ACC112 (cell line): ENCODE data around the gene ACADS.

Source experiments
- H2AFZ ChIP-seq: fragments of 200-600 bp; sonication (generic); one replicate; pipeline ENCODE4 v1.6.0; 2017; ENCODE audit warnings: antibody characterized with exemption, low read length; ENCODE audit not compliant: unreplicated experiment
- H3K27ac ChIP-seq: fragments of 200-600 bp; sonication (generic); 2 replicates; pipeline ENCODE4 v1.5.1; 2014; ENCODE audit warnings: low read depth, mild to moderate bottlenecking, antibody characterized with exemption, low read length, moderate library complexity
- H3K27me3 ChIP-seq: fragments of 200-600 bp; sonication (generic); 2 replicates; pipeline ENCODE4 v1.6.1; 2014; ENCODE audit warnings: mild to moderate bottlenecking, antibody characterized with exemption, low read length, moderate library complexity, mixed read lengths; ENCODE audit not compliant: insufficient read depth
- H3K36me3 ChIP-seq: fragments of 200-600 bp; sonication (generic); 2 replicates; pipeline ENCODE4 v1.6.1; 2016; ENCODE audit warnings: mild to moderate bottlenecking, antibody characterized with exemption, low read length, moderate library complexity, mixed read lengths; ENCODE audit not compliant: insufficient read depth
- H3K4me1 ChIP-seq: fragments of 200-600 bp; sonication (generic); one replicate; pipeline ENCODE4 v1.6.1; 2016; ENCODE audit warnings: low read length, mixed read lengths; ENCODE audit not compliant: insufficient read depth, unreplicated experiment, control insufficient read depth
- H3K4me3 ChIP-seq: fragments of 200-600 bp; sonication (generic); 2 replicates; pipeline ENCODE4 v1.5.1; 2014; ENCODE audit warnings: mild to moderate bottlenecking, low read depth, low read length
- H3K79me2 ChIP-seq: fragments of 200-600 bp; sonication (generic); one replicate; pipeline ENCODE4 v1.6.0; 2016; ENCODE audit warnings: low read length; ENCODE audit not compliant: control insufficient read depth, unreplicated experiment, insufficient read depth

Gene ACADS

DNA sequence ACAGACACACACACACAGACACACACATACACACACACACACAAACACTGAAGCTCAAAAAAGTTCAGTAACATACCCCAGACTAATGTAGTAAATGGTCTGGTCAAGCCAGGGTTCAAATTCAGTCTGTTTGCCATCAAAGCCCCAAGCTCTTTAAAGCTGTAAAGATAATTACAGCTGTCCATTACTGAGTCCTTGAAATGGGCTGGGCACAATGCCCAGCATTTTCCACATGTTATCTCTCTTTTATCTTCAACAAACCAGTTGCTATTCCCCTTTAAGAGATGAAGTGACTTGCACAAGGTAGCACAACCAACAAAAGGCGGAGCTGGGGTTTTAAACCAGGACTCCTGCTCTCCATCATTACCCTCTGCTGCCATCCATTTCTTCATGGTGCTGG is 23.0 kb upstream of the ACADS start:
- Histone ChIP-seq H3K36me3 (no peaks in the 10 kb centered on the region; the same call in none of the 2 replicates), H3K4me3 (no peak overlapping the region), H3K27ac (no peak overlapping the region), H3K79me2 (no peaks in the 10 kb centered on the region), H3K27me3 (no peaks in the 10 kb centered on the region), H3K4me1 (no peaks in the 10 kb centered on the region), H2AFZ (no peak overlapping the region)

DNA sequence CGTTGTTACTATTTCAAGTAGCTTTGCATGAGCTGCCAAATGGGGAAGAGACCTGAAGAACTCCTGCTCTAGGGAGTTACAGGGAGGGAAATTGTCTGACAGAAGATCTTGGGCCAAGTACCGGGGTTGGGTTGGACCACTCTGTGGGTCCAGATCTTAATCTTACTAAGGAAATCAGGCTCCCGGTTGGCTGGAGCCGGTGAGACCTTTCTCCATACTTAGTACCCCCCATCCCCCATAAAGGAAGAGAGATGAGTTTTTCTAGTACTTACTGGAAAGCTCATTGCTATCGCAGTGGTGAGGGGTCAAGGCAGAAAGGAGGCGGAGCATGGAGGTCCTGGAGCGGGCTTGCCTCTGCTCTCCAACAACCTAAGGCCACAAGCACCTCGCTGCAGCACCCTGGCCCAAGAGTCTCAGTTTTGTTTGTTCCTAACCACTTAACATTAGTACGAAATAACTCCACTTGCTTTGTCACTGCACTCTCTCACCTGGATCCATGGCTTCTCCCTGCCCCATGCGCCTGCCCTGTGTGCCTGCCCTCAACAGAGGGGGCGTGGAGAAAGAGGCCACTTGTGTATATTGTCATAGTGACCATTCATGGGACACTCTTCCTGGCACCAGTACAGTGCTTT is 22.2 kb upstream of the ACADS start:
- no peak overlapping the region for H2AFZ ChIP-seq
- H3K4me1 ChIP-seq = no peaks in the 10 kb centered on the region
- H3K79me2 ChIP-seq = no peaks in the 10 kb centered on the region
- H3K27me3 ChIP-seq = no peaks in the 10 kb centered on the region
- H3K36me3 ChIP-seq = no peaks in the 10 kb centered on the region; the same call in none of the 2 replicates
- no peak overlapping the region for H3K4me3 ChIP-seq
- H3K27ac ChIP-seq = no peak overlapping the region

- Histone ChIP-seq H3K79me2 (peaks cover 4% of the 10 kb centered on the region), H3K36me3 (no peaks in the 10 kb centered on the region; the same call in 1 of the 2 replicates), H3K4me3 (no peak overlapping the region), H3K27me3 (no peaks in the 10 kb centered on the region), H3K4me1 (peaks cover 5% of the 10 kb centered on the region), H2AFZ (no peak overlapping the region), H3K27ac (no peak overlapping the region)
Measured at GRCh38 chr12:120705618-120706017, 20.0 kb upstream of the ACADS start.

- H3K36me3 ChIP-seq = no peaks in the 10 kb centered on the region; the same call in 1 of the 2 replicates
- peaks cover 5% of the 10 kb centered on the region for H3K4me1 ChIP-seq
- no peak overlapping the region for H3K27ac ChIP-seq
- H2AFZ ChIP-seq = no peak overlapping the region
- no peaks in the 10 kb centered on the region for H3K27me3 ChIP-seq
- no peak overlapping the region for H3K4me3 ChIP-seq
- peaks cover 8% of the 10 kb centered on the region for H3K79me2 ChIP-seq
Measured at GRCh38 chr12:120706029-120706428, 19.6 kb upstream of the ACADS start.

DNA sequence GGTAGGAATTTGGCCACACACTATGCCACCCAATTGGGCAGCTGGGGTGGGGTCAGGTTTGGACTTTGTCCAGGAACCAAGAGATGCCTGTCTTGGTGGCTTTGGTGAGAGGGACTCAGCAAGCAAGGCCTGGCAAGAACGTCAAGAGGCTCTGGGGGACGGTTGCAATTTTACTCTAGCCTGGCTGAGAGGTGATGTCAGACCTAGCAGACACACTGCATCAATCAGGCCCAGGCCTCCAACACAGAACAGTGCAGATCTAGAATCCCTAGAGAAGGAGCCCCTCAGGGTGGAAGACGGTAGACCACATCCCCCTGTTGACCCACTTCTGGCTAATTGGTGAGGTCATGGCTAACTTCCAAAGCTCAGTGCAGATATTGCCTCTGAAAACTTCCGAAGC is 17.0 kb upstream of the ACADS start:
- H3K79me2 ChIP-seq = peaks cover 34% of the 10 kb centered on the region
- peaks cover 4% of the 10 kb centered on the region; the same call in 1 of the 2 replicates for H3K36me3 ChIP-seq
- H3K4me1 ChIP-seq = peaks cover 24% of the 10 kb centered on the region
- H3K27ac ChIP-seq = no peak overlapping the region
- H2AFZ ChIP-seq = no peak overlapping the region
- H3K27me3 ChIP-seq = no peaks in the 10 kb centered on the region
- H3K4me3 ChIP-seq = no peak overlapping the region

DNA sequence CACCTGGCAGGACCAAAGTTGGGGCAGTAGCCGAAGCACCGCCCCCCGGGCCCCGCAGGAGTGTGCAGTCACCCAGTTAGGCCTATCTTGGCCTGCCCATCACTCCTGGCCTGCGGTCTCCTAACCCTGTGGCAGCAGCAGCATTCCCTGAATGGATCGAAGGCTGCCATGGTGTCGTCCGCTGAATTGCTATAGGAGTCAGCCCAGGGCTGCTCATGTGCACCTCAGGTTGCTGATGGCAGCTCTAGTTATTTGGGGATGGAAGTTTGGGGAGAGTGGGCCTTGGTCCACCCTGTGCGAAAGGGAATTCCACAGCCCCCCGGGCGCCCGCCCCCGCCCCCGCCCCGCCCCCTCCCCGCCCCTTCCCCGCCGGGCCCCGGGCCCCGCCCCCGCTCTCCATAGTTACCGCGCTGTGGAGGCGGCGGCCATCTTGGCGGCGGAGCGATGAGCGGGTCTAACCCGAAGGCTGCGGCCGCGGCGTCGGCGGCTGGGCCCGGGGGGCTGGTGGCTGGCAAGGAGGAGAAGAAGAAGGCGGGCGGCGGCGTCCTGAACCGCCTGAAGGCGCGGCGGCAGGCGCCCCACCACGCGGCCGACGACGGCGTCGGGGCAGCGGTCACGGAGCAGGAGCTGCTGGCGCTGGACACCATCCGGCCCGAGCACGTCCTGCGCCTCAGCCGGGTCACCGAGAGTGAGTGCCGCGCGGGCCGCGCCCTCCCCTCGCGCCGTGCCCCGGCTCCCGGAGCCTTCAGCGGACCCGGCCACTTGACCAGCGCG is 15.4 kb upstream of the ACADS start, which contains the start of gene UNC119B:
Gene UNC119B (plus strand): TSS at position 428 of the 774 bp plus-strand sequence. CDS start 17 bp downstream, at position 445.
- H2AFZ ChIP-seq = peak within 1 kb of the TSS; percentile 79
- peak within 1 kb of the TSS; percentile 97 for H3K4me3 ChIP-seq
- no peaks in the 10 kb centered on the region for H3K27me3 ChIP-seq
- peaks cover 34% of the 10 kb centered on the region for H3K79me2 ChIP-seq
- H3K4me1 ChIP-seq = peaks cover 27% of the 10 kb centered on the region
- peak within 1 kb of the TSS; percentile 28 for H3K27ac ChIP-seq
- peaks cover 6% of the 10 kb centered on the region; the same call in 1 of the 2 replicates for H3K36me3 ChIP-seq

DNA sequence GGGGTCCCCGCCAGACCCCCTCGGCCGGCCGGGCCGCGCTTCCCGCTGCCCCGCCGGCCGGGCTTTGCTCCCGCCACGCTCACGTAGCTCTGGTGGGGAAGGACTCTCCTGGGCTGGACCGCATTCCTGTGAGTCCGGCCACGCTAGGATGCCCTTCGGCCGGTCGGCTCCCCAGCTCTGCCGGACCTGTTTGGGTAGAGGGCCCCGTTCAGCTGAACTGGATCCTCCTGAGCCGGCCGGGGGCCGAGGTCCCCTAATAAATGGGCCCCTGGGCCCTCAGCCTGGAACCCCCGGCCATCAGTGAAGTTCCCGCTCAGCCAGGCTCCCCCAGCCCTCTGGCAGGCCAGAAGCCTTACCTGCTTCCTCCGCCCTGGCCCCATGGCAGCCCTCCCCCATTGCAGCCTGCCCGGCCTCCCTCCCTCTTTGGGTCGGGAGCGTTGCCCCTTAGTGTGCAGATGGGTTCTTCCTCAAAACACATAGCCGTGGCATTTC is 14.8 kb upstream of the ACADS start:
- peak overlapping the region; percentile 72 for H2AFZ ChIP-seq
- H3K27ac ChIP-seq = peak overlapping the region; percentile 28
- H3K27me3 ChIP-seq = no peaks in the 10 kb centered on the region
- H3K79me2 ChIP-seq = peaks cover 34% of the 10 kb centered on the region
- H3K4me3 ChIP-seq = peak overlapping the region; percentile 97
- H3K4me1 ChIP-seq = peaks cover 27% of the 10 kb centered on the region
- peaks cover 6% of the 10 kb centered on the region; the same call in 1 of the 2 replicates for H3K36me3 ChIP-seq

- Histone ChIP-seq H3K27ac (no peak overlapping the region), H2AFZ (no peak overlapping the region), H3K79me2 (peaks cover 34% of the 10 kb centered on the region)
Measured at GRCh38 chr12:120711411-120711810, 14.2 kb upstream of the ACADS start.

DNA sequence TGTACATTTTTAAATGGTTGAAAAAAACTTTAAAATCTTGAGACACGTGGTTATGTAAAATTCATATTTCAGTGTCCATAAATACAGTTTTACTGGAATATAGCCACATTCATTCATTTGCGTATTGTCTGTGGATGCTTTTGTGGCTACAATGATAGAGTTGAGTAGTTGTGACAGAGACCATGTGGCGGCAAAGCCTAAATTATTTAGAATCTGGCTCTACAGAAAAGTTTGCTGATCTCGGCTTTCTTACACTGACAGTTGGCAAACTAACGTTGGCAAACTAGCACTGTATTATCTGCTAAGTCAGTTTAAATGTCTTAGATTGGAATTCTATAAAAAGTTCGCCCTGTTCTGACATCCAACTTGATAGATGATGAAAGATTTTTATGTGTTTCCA is 13.0 kb upstream of the ACADS start:
- H3K36me3 ChIP-seq = peaks cover 15% of the 10 kb centered on the region; the same call in 1 of the 2 replicates
- H3K27me3 ChIP-seq = no peaks in the 10 kb centered on the region
- no peak overlapping the region for H3K4me3 ChIP-seq
- no peak overlapping the region for H3K27ac ChIP-seq
- peaks cover 27% of the 10 kb centered on the region for H3K4me1 ChIP-seq
- peaks cover 34% of the 10 kb centered on the region for H3K79me2 ChIP-seq
- H2AFZ ChIP-seq = no peak overlapping the region

More at GRCh38 chr12:120711411-120711810, 14.2 kb upstream of the ACADS start:
- Histone ChIP-seq H3K4me1 (peaks cover 27% of the 10 kb centered on the region), H3K4me3 (peak overlapping the region; percentile 97), H3K36me3 (peaks cover 9% of the 10 kb centered on the region; the same call in 1 of the 2 replicates), H3K27me3 (no peaks in the 10 kb centered on the region)

DNA sequence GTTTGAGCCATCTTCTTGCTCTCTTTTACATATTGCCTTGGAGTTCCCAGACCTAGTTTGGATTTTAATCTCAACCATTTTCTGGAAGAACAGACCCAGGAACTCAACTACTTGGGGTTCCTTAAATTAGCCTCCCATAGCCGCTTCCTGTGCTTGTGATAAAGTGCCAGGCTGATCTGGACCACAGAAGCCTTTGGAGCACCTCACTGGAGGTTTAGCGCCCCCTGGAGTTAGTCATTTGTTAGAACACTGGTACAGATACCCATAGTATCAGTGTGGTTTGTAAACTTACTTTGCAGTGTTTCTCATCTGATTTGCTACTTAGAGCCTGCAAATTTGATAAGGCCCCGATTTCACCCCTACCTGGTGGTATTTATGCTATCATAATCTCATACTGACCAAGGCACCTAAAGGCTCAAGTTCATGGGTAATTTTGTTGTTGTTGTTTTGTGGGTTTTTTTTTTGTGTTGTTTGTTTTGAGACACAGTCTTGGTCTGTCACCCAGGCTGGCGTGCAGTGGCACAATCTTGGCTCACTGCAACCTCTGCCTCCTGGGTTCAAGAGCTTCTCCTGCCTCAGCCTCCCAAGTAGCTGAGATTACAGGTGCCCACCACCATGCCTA is 11.7 kb upstream of the ACADS start:
- Histone ChIP-seq H3K4me1 (peaks cover 27% of the 10 kb centered on the region), H3K36me3 (peaks cover 15% of the 10 kb centered on the region), H3K27me3 (no peaks in the 10 kb centered on the region), H3K27ac (no peak overlapping the region), H3K79me2 (peaks cover 34% of the 10 kb centered on the region), H3K4me3 (no peak overlapping the region), H2AFZ (no peak overlapping the region)
